Measurements from ENCODE around the gene PRDX5. TPM values are rescaled to one million over a fixed set of nuclear protein-coding genes. Genes with fewer than 3 reads are reported as not detected.

PRDX5 gene
- total and polyA plus RNA-seq, 9 of the 15 experiments (the other 6 are each of a cell fraction or from before 2014, with no cell fraction given): 40.8 to 327 (median 204) TPM

DNA sequence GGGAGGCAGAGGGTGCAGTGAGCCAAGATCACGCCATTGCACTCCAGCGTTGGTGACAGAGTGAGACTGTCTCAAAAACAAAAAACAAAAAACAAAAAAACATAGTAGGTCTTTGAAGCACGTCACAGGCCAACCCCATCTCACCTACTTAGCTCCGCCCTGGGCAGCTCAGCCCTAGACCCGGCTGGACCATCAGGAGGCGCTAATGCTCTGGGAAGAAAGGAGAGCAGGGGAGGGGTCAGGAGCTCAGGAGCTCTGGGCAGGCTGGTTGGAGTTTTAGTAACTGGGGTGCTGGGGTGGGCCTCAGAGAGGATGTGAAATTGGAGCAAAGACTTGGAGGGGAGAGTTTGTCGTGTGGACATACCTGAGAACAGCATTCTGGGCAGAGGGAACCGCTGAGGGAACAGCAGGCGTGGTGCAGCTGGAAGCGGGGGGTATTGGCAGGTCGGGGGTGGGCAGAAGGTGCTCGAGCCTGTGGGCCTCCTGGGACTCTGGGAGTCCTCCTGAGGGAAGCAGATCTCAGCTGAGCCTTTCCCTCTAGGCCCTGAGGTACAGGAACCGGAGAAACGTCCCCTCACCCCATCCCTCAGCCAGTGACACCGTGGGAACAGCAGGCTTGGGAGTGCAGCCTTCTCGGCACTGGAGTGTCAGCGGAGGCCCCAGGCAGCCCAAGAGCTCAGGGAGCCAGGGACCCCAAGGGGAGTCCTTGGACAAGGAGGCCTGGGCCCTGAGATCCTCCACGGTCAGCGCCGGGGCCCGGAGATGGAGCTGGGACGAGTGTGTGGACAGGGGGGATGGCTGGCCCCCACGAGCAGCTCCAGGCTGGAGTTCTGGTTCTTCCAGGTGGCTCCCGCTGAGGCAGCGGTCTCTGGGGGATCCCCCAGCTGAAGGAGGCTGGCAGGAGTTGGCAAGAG is 38.8 kb downstream of the PRDX5 start (continued):
- TF ChIP-seq, protein P1, sequence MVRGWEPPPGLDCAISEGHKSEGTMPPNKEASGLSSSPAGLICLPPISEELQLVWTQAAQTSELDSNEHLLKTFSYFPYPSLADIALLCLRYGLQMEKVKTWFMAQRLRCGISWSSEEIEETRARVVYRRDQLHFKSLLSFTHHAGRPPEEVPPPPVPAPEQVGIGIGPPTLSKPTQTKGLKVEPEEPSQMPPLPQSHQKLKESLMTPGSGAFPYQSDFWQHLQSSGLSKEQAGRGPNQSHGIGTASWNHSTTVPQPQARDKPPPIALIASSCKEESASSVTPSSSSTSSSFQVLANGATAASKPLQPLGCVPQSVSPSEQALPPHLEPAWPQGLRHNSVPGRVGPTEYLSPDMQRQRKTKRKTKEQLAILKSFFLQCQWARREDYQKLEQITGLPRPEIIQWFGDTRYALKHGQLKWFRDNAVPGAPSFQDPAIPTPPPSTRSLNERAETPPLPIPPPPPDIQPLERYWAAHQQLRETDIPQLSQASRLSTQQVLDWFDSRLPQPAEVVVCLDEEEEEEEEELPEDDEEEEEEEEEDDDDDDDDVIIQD (CRISPR knock-in tag; IDR thresholded peaks at IDR 0.05): no peak
- 0 out of 2 replicates have a peak, but pooled peaks have one; percentile 21 for TF ChIP-seq EP300 (IDR thresholded peaks at IDR 0.05; ENCODE audit: low read length)
- TF ChIP-seq, protein P2, sequence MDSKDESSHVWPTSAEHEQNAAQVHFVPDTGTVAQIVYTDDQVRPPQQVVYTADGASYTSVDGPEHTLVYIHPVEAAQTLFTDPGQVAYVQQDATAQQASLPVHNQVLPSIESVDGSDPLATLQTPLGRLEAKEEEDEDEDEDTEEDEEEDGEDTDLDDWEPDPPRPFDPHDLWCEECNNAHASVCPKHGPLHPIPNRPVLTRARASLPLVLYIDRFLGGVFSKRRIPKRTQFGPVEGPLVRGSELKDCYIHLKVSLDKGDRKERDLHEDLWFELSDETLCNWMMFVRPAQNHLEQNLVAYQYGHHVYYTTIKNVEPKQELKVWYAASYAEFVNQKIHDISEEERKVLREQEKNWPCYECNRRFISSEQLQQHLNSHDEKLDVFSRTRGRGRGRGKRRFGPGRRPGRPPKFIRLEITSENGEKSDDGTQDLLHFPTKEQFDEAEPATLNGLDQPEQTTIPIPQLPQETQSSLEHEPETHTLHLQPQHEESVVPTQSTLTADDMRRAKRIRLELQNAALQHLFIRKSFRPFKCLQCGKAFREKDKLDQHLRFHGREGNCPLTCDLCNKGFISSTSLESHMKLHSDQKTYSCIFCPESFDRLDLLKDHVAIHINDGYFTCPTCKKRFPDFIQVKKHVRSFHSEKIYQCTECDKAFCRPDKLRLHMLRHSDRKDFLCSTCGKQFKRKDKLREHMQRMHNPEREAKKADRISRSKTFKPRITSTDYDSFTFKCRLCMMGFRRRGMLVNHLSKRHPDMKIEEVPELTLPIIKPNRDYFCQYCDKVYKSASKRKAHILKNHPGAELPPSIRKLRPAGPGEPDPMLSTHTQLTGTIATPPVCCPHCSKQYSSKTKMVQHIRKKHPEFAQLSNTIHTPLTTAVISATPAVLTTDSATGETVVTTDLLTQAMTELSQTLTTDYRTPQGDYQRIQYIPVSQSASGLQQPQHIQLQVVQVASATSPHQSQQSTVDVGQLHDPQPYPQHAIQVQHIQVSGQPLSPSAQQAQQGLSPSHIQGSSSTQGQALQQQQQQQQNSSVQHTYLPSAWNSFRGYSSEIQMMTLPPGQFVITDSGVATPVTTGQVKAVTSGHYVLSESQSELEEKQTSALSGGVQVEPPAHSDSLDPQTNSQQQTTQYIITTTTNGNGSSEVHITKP (IDR thresholded peaks at IDR 0.05; ENCODE audit: partially characterized antibody): peak; percentile 51
